ENCODE data around the gene SLC8A2. TPM values are rescaled to one million over a fixed set of nuclear protein-coding genes. Genes with fewer than 3 reads are reported as not detected.

The SLC8A2 gene
- total RNA-seq, 1 donor from 2014 or later = 0.46 TPM

- intact Hi-C loops (cut with DNase I) = no loop called here
- DNase-seq (ENCODE audit: missing footprints) = no peak
- ATAC-seq = no peak
These were observed 27.3 kb downstream of the SLC8A2 start for GRCh38 chr19:47444388-47444821.

- DNase-seq (ENCODE audit: missing footprints) (no peak), ATAC-seq (no peak)
- intact Hi-C loops (cut with DNase I) = no loop called here
These were observed 28.4 kb downstream of the SLC8A2 start for GRCh38 chr19:47443331-47443730.

- ATAC-seq (no peak), DNase-seq (ENCODE audit: missing footprints) (no peak)
- intact Hi-C loops (cut with DNase I) = loop anchor here (10.0 kb wide), 1 partner anchor 166 kb away; the partner anchor contains the start of gene BICRA
These were observed 32.9 kb downstream of the SLC8A2 start for GRCh38 chr19:47438793-47439220.

GRCh38 chr19:47437500-47437899 is 34.2 kb downstream of the SLC8A2 start:
- DNase-seq (ENCODE audit: missing footprints) (no peak), ATAC-seq (no peak)
- intact Hi-C loops (cut with DNase I) = loop anchor here (10.0 kb wide), 1 partner anchor 167 kb away; the partner anchor contains the start of gene BICRA

GRCh38 chr19:47436712-47437401 is 34.8 kb downstream of the SLC8A2 start:
- peak; percentile 87 for ATAC-seq
- intact Hi-C loops (cut with DNase I) = loop anchor here (1.0 to 10.0 kb wide), 4 partner anchors 78 to 270 kb away; partner anchors contain the start of genes BICRA and NAPA
- peak; percentile 87 for DNase-seq (ENCODE audit: missing footprints)

- no peak for DNase-seq (ENCODE audit: missing footprints)
- no peak for ATAC-seq
- intact Hi-C loops (cut with DNase I) = loop anchor here (1.0 to 10.0 kb wide), 4 partner anchors 79 to 271 kb away; partner anchors contain the start of genes BICRA and NAPA
These were observed 35.7 kb downstream of the SLC8A2 start for GRCh38 chr19:47435883-47436417.

GRCh38 chr19:47435196-47435595 is 36.5 kb downstream of the SLC8A2 start:
- intact Hi-C loops (cut with DNase I) = loop anchor here (10.0 kb wide), 1 partner anchor 170 kb away; the partner anchor contains the start of gene BICRA
- ATAC-seq (no peak), DNase-seq (ENCODE audit: missing footprints) (no peak)

- intact Hi-C loops (cut with DNase I) = loop anchor here (10.0 kb wide), 1 partner anchor 171 kb away; the partner anchor contains the start of gene BICRA
- ATAC-seq = no peak
- no peak for DNase-seq (ENCODE audit: missing footprints)
These were observed 37.6 kb downstream of the SLC8A2 start for GRCh38 chr19:47434088-47434487.

GRCh38 chr19:47433121-47433520 is 38.6 kb downstream of the SLC8A2 start:
- ATAC-seq = no peak
- intact Hi-C loops (cut with DNase I) = loop anchor here (10.0 kb wide), 1 partner anchor 172 kb away; the partner anchor contains the start of gene BICRA
- DNase-seq (ENCODE audit: missing footprints) = no peak

- DNase-seq (ENCODE audit: missing footprints) (no peak), ATAC-seq (no peak)
- intact Hi-C loops (cut with DNase I) = loop anchor here (10.0 kb wide), 1 partner anchor 172 kb away; the partner anchor contains the start of gene BICRA
These were observed 39.2 kb downstream of the SLC8A2 start for GRCh38 chr19:47432499-47432898.

- intact Hi-C loops (cut with DNase I) = loop anchor here (10.0 kb wide), 1 partner anchor 173 kb away; the partner anchor contains the start of gene BICRA
- DNase-seq (ENCODE audit: missing footprints) = no peak
- no peak for ATAC-seq
These were observed 39.6 kb downstream of the SLC8A2 start for GRCh38 chr19:47432091-47432490.

- DNase-seq (ENCODE audit: missing footprints) = no peak
- intact Hi-C loops (cut with DNase I) = loop anchor here (10.0 kb wide), 1 partner anchor 175 kb away; the partner anchor contains the start of gene BICRA
- ATAC-seq = no peak
These were observed 41.5 kb downstream of the SLC8A2 start for GRCh38 chr19:47430041-47430802.

GRCh38 chr19:47429140-47429793 is 42.4 kb downstream of the SLC8A2 start:
- intact Hi-C loops (cut with DNase I) = loop anchor here (10.0 kb wide), 1 partner anchor 134 kb away; no protein-coding TSS in a partner anchor
- DNase-seq (ENCODE audit: missing footprints) (no peak), ATAC-seq (no peak)

GRCh38 chr19:47428177-47428894 is 43.4 kb downstream of the SLC8A2 start:
- intact Hi-C loops (cut with DNase I) = loop anchor here (10.0 kb wide), 1 partner anchor 134 kb away; no protein-coding TSS in a partner anchor
- ATAC-seq = peak; percentile 88
- peak; percentile 87 for DNase-seq (ENCODE audit: missing footprints)

GRCh38 chr19:47427241-47428176 is 44.2 kb downstream of the SLC8A2 start:
- ATAC-seq (peak; percentile 61), DNase-seq (ENCODE audit: missing footprints) (no peak)
- intact Hi-C loops (cut with DNase I) = loop anchor here (2.0 to 10.0 kb wide), 2 partner anchors 133 to 279 kb away; no protein-coding TSS in a partner anchor

- DNase-seq (ENCODE audit: missing footprints) (no peak), ATAC-seq (no peak)
- intact Hi-C loops (cut with DNase I) = loop anchor here (10.0 kb wide), 1 partner anchor 129 kb away; no protein-coding TSS in a partner anchor
These were observed 48.4 kb downstream of the SLC8A2 start for GRCh38 chr19:47423203-47423882.
